Liver (tissue), 9 donors: ENCODE data around the gene RALGPS1. TPM values are rescaled to one million over a fixed set of nuclear protein-coding genes. Genes with fewer than 3 reads are reported as not detected.

Experiments
- DNase-seq: peaks from one replicate; pipeline ENCODE4 v3.0.0-alpha.2; 2017; ENCODE audit warnings: low spot score
- H3K27ac ChIP-seq, 2 donors: one replicate each; pipeline ENCODE4 v1.7.0; 2013; ENCODE audit warnings: inconsistent platforms in 2 of 2, low read length in 2 of 2, control low read depth in 1 of 2, low read depth in 1 of 2, mild to moderate bottlenecking in 1 of 2
- H3K27me3 ChIP-seq, 4 donors: one replicate each; pipeline versions ENCODE4 v1.6.1 to v1.7.0; 2013; ENCODE audit warnings: low read length in 3 of 4, inconsistent platforms in 1 of 4, mild to moderate bottlenecking in 1 of 4, moderate library complexity in 1 of 4; ENCODE audit not compliant: control insufficient read depth in 4 of 4, insufficient read depth in 4 of 4
- H3K36me3 ChIP-seq, 4 donors: one replicate each; pipeline versions ENCODE4 v1.6.1 to v1.7.0; 2013; ENCODE audit warnings: low read length in 3 of 4, mild to moderate bottlenecking in 3 of 4, low read depth in 1 of 4, moderate library complexity in 1 of 4; ENCODE audit not compliant: control insufficient read depth in 4 of 4, insufficient read depth in 3 of 4
- H3K4me1 ChIP-seq, 4 donors: one replicate each; pipeline versions ENCODE4 v1.6.1 to v1.7.0; 2013; ENCODE audit warnings: low read length in 3 of 4, mild to moderate bottlenecking in 3 of 4, moderate library complexity in 1 of 4; ENCODE audit not compliant: control insufficient read depth in 4 of 4, insufficient read depth in 4 of 4
- H3K4me3 ChIP-seq, 3 donors: one replicate each; pipeline versions ENCODE4 v1.6.1 to v1.7.0; 2013; ENCODE audit warnings: low read length in 3 of 3, control low read depth in 1 of 3, low read depth in 1 of 3, mild to moderate bottlenecking in 1 of 3
- H3K9ac ChIP-seq, 2 donors: one replicate each; pipeline ENCODE4 v1.7.0; 2013; ENCODE audit warnings: low read length in 2 of 2, mild to moderate bottlenecking in 2 of 2, moderate library complexity in 2 of 2, control low read depth in 1 of 2, low read depth in 1 of 2
- H3K9me3 ChIP-seq, 4 donors: one replicate each; pipeline versions ENCODE4 v1.6.1 to v1.7.0; 2013; ENCODE audit warnings: low read length in 3 of 4; ENCODE audit not compliant: control insufficient read depth in 4 of 4
- EGR1 ChIP-seq, 2 donors: IDR thresholded peaks; 2 replicates each; pipeline ENCODE4 v1.6.1; 2016 to 2018; ENCODE audit warnings: antibody characterized with exemption in 2 of 2, low read depth in 2 of 2
- FOXA1 ChIP-seq: IDR thresholded peaks from 2 replicates; pipeline ENCODE4 v1.6.1; 2016; ENCODE audit warnings: antibody characterized with exemption
- FOXA2 ChIP-seq: IDR thresholded peaks from 2 replicates; pipeline ENCODE4 v1.6.1; 2016; ENCODE audit warnings: antibody characterized with exemption
- GABPA ChIP-seq, 2 donors: IDR thresholded peaks in 1 of 2; conservative IDR thresholded peaks in 1 of 2; 2 replicates each; pipeline ENCODE4 v1.6.1; 2016; ENCODE audit warnings: antibody characterized with exemption in 2 of 2, mild to moderate bottlenecking in 1 of 2, moderate library complexity in 1 of 2
- HNF4A ChIP-seq, 2 donors: conservative IDR thresholded peaks; 2 replicates each; pipeline ENCODE4 v1.6.1; 2016; ENCODE audit warnings: antibody characterized with exemption in 2 of 2, mild to moderate bottlenecking in 2 of 2
- HNF4G ChIP-seq: IDR thresholded peaks from 2 replicates; pipeline ENCODE4 v1.6.1; 2016; ENCODE audit warnings: antibody characterized with exemption
- JUND ChIP-seq, 2 donors: IDR thresholded peaks; 2 replicates each; pipeline ENCODE4 v1.6.1; 2016; ENCODE audit warnings: antibody characterized with exemption in 2 of 2
- NR2F2 ChIP-seq: IDR thresholded peaks from 2 replicates; pipeline ENCODE4 v1.6.1; 2016; ENCODE audit warnings: antibody characterized with exemption
- RAD21 ChIP-seq, 2 donors: IDR thresholded peaks; 2 replicates each; pipeline ENCODE4 v1.6.1; 2016; ENCODE audit warnings: antibody characterized with exemption in 2 of 2, mild to moderate bottlenecking in 2 of 2
- RXRA ChIP-seq, 2 donors: IDR thresholded peaks; 2 replicates each; pipeline ENCODE4 v1.6.1; 2017 to 2018; ENCODE audit warnings: antibody characterized with exemption in 2 of 2, mild to moderate bottlenecking in 1 of 2
- SP1 ChIP-seq: IDR thresholded peaks from 2 replicates; pipeline ENCODE4 v1.6.1; 2018; ENCODE audit warnings: antibody characterized with exemption, mild to moderate bottlenecking
- TAF1 ChIP-seq: conservative IDR thresholded peaks from 2 replicates; pipeline ENCODE4 v1.6.1; 2016; ENCODE audit warnings: antibody characterized with exemption, mild to moderate bottlenecking
- YY1 ChIP-seq: IDR thresholded peaks from 2 replicates; pipeline ENCODE4 v1.6.1; 2016; ENCODE audit warnings: antibody characterized with exemption, mild to moderate bottlenecking
- WGBS: extraction: QIAGEN DNeasy Blood & Tissue Kit; methylation state at CpG from one replicate; pipeline ENCODE4 v1.1.7; 2013; 5-methylcytosine and 5-hydroxymethylcytosine counted together
- polyA plus RNA-seq, 2 donors: library from polyadenylated mRNA; stranded (reverse) in 1 of 2; unstranded in 1 of 2; fragments of 200-250 nt in 1 of 2; fragments of >200 nt in 1 of 2; fragmentation: Nextera tagmentation in 1 of 2; extraction: Ambion mirVana in 1 of 2; gene quantifications; one replicate each; pipeline versions ENCODE4 v1.2.1 to v1.2.3, GENCODE V29; 2013 to 2015
- total RNA-seq, 2 donors: library from RNA; depleted of rRNA; stranded (reverse); fragments of >200 nt; gene quantifications; one replicate each; pipeline ENCODE4 v1.2.3, GENCODE V29; 2014
- TF ChIP-seq, protein P1 (sequence below): IDR thresholded peaks from 2 replicates; pipeline ENCODE4 v1.6.1; 2016; ENCODE audit warnings: antibody characterized with exemption
- TF ChIP-seq, protein P2 (sequence below): IDR thresholded peaks from 2 replicates; pipeline ENCODE4 v1.6.1; 2016; ENCODE audit warnings: antibody characterized with exemption
- TF ChIP-seq, protein P3 (sequence below): IDR thresholded peaks from 2 replicates; pipeline ENCODE4 v1.6.1; 2016; ENCODE audit warnings: antibody characterized with exemption
- TF ChIP-seq, protein P4 (sequence below): fragments of 150-350 bp; IDR thresholded peaks from 2 replicates; pipeline ENCODE4 v1.5.1; 2017; ENCODE audit warnings: improper control_type of control experiment, low read depth, low read length; ENCODE audit not compliant: missing input control
- TF ChIP-seq, protein P5 (sequence below): IDR thresholded peaks from 2 replicates; pipeline ENCODE4 v1.6.1; 2016; ENCODE audit warnings: antibody characterized with exemption, mild to moderate bottlenecking
- donor health status: healthy.
- donor health status: healthy.
- donor health status: healthy.
- donor health status: healthy.
- donor health status: healthy.

Gene RALGPS1
- total and polyA plus RNA-seq, 4 donors, result 1.4 to 2.7 (median 2.0) TPM

DNA sequence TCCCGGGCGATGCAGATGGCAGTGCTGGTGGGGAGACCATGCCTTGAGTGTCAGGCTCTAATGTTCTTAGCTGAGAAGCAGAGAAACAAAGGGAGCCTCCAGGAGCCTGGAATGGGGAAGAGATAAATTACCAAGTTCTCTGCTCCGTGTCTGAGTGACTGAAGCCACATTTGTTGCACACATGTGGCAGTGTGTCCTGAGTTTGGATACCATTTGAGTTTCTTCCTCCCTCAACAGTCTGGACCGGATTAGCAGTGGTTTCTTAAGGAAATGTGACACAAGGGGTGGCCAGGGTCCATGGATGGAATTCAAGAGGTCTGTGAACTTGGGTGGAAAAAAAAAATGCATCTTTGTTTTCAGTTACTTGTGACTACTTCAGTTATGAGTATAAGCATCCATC, 299.3 kb downstream of the RALGPS1 start:
- H3K9me3 ChIP-seq, result no peaks in the 10 kb centered on the region
- peaks cover 2 to 18% (median 11%) of the 10 kb centered on the region in 4 donors for H3K4me1 ChIP-seq
- no peak for DNase-seq
- H3K27ac ChIP-seq, result no peak overlapping the region
- no peak overlapping the region for H3K4me3 ChIP-seq
- 84% methylated on average over 4 of the region's 4 CpGs for WGBS
- TF ChIP-seq HNF4A (conservative IDR thresholded peaks at IDR 0.05) (no peak), GABPA (IDR thresholded peaks at IDR 0.05 in 1 of 2, conservative IDR thresholded peaks at IDR 0.05 in 1 of 2) (no peak), FOXA2 (no peak), SP1 (no peak), EGR1 (IDR thresholded peaks at IDR 0.05; ENCODE audit: low read depth in 2 of 2) (no peak), TAF1 (no peak), RXRA (IDR thresholded peaks at IDR 0.05) (no peak), NR2F2 (no peak), FOXA1 (no peak), YY1 (no peak), JUND (IDR thresholded peaks at IDR 0.05) (no peak), RAD21 (IDR thresholded peaks at IDR 0.05) (no peak), HNF4G (no peak)
- TF ChIP-seq, protein P1, sequence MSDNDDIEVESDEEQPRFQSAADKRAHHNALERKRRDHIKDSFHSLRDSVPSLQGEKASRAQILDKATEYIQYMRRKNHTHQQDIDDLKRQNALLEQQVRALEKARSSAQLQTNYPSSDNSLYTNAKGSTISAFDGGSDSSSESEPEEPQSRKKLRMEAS, result no peak
- TF ChIP-seq, protein P2, sequence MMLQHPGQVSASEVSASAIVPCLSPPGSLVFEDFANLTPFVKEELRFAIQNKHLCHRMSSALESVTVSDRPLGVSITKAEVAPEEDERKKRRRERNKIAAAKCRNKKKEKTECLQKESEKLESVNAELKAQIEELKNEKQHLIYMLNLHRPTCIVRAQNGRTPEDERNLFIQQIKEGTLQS, result no peak
- TF ChIP-seq, protein P3, sequence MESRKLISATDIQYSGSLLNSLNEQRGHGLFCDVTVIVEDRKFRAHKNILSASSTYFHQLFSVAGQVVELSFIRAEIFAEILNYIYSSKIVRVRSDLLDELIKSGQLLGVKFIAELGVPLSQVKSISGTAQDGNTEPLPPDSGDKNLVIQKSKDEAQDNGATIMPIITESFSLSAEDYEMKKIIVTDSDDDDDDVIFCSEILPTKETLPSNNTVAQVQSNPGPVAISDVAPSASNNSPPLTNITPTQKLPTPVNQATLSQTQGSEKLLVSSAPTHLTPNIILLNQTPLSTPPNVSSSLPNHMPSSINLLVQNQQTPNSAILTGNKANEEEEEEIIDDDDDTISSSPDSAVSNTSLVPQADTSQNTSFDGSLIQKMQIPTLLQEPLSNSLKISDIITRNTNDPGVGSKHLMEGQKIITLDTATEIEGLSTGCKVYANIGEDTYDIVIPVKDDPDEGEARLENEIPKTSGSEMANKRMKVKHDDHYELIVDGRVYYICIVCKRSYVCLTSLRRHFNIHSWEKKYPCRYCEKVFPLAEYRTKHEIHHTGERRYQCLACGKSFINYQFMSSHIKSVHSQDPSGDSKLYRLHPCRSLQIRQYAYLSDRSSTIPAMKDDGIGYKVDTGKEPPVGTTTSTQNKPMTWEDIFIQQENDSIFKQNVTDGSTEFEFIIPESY, result no peak
- TF ChIP-seq, protein P4, sequence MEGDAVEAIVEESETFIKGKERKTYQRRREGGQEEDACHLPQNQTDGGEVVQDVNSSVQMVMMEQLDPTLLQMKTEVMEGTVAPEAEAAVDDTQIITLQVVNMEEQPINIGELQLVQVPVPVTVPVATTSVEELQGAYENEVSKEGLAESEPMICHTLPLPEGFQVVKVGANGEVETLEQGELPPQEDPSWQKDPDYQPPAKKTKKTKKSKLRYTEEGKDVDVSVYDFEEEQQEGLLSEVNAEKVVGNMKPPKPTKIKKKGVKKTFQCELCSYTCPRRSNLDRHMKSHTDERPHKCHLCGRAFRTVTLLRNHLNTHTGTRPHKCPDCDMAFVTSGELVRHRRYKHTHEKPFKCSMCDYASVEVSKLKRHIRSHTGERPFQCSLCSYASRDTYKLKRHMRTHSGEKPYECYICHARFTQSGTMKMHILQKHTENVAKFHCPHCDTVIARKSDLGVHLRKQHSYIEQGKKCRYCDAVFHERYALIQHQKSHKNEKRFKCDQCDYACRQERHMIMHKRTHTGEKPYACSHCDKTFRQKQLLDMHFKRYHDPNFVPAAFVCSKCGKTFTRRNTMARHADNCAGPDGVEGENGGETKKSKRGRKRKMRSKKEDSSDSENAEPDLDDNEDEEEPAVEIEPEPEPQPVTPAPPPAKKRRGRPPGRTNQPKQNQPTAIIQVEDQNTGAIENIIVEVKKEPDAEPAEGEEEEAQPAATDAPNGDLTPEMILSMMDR, result no peak
- TF ChIP-seq, protein P5, sequence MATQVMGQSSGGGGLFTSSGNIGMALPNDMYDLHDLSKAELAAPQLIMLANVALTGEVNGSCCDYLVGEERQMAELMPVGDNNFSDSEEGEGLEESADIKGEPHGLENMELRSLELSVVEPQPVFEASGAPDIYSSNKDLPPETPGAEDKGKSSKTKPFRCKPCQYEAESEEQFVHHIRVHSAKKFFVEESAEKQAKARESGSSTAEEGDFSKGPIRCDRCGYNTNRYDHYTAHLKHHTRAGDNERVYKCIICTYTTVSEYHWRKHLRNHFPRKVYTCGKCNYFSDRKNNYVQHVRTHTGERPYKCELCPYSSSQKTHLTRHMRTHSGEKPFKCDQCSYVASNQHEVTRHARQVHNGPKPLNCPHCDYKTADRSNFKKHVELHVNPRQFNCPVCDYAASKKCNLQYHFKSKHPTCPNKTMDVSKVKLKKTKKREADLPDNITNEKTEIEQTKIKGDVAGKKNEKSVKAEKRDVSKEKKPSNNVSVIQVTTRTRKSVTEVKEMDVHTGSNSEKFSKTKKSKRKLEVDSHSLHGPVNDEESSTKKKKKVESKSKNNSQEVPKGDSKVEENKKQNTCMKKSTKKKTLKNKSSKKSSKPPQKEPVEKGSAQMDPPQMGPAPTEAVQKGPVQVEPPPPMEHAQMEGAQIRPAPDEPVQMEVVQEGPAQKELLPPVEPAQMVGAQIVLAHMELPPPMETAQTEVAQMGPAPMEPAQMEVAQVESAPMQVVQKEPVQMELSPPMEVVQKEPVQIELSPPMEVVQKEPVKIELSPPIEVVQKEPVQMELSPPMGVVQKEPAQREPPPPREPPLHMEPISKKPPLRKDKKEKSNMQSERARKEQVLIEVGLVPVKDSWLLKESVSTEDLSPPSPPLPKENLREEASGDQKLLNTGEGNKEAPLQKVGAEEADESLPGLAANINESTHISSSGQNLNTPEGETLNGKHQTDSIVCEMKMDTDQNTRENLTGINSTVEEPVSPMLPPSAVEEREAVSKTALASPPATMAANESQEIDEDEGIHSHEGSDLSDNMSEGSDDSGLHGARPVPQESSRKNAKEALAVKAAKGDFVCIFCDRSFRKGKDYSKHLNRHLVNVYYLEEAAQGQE, result no peak
- H3K9ac ChIP-seq, result no peak overlapping the region
- no peaks in the 10 kb centered on the region for H3K27me3 ChIP-seq
- no peaks in the 10 kb centered on the region for H3K36me3 ChIP-seq
